Activated CD8-positive, alpha-beta memory T cell treated with anti-CD3 and anti-CD28 coated beads, Interleukin-2, amount 10 ng/mL, durations not matched to agents 7 days and 5 days (primary cell): ENCODE results near the gene GCAT. TPM values are rescaled to one million over a fixed set of nuclear protein-coding genes. Genes with fewer than 3 reads are reported as not detected.

Experiments used
- microRNA-seq: library from miRNA; unstranded; fragments of <30 nt; microRNA quantifications from one replicate; pipeline ENCODE4 v1.2.0, GENCODE V29; 2022
- total RNA-seq, 2 experiments: library from RNA; stranded (reverse); gene quantifications; one replicate each; pipeline ENCODE4 v1.2.3, GENCODE V29; 2021

GCAT gene
- total RNA-seq, 2 experiments from 2014 or later: 14.9 to 18.3 TPM

Small RNA genes within 50 kb of the gene (microRNA-seq; reads per million reads assigned to microRNA genes)
- 1.7 reads per million for gene MIR659

Other genes starting within 250 kb of the GCAT start
- gene CDC42EP1, start 247.5 kb upstream of the GCAT start, total RNA-seq: under 1 TPM; 0.42 to 0.47 TPM
- not detected for gene LGALS2, start 227.8 kb upstream of the GCAT start, total RNA-seq
- 10 to 100 TPM; 76.9 to 85.9 TPM for gene GGA1, start 199.1 kb upstream of the GCAT start, total RNA-seq
- 100 to 1,000 TPM; 231 to 275 TPM for gene SH3BP1, start 168.3 kb upstream of the GCAT start, total RNA-seq
- 10 to 100 TPM; 25.9 to 32.6 TPM for gene PDXP, start 149.2 kb upstream of the GCAT start, total RNA-seq
- 1,000 to 10,000 TPM; 1,392 to 1,515 TPM for gene LGALS1, start 132.3 kb upstream of the GCAT start, total RNA-seq
- gene NOL12, start 121.6 kb upstream of the GCAT start, total RNA-seq: 10 to 100 TPM; 49.9 to 53.3 TPM
- gene TRIOBP, start 110.9 kb upstream of the GCAT start, total RNA-seq: 10 to 100 TPM; 42.0 to 55.2 TPM
- gene GALR3, start 15.4 kb downstream of the GCAT start, total RNA-seq: not detected
- 10 to 100 TPM; 27.2 to 31.2 TPM for gene ANKRD54, start 36.4 kb downstream of the GCAT start, total RNA-seq
- gene EIF3L, start 41.5 kb downstream of the GCAT start, total RNA-seq: 100 to 1,000 TPM; 218 to 370 TPM
- gene MICALL1, start 98.4 kb downstream of the GCAT start, total RNA-seq: 10 to 100 TPM; 19.7 to 23.1 TPM
- under 1 TPM in 1 of 2 experiments, not detected in 1; 0.21 TPM for gene C22orf23, start 145.7 kb downstream of the GCAT start, total RNA-seq
- gene POLR2F, start 145.8 kb downstream of the GCAT start, total RNA-seq: 10 to 100 TPM; 77.4 to 81.0 TPM
- not detected for gene SOX10, start 176.6 kb downstream of the GCAT start, total RNA-seq
- gene PICK1, start 249.5 kb downstream of the GCAT start, total RNA-seq: 10 to 100 TPM; 12.5 to 15.9 TPM